ENCODE data around the gene PDE8B.

PDE8B gene

GRCh38 chr5:77172713-77173328, 37.7 kb upstream of the PDE8B start:
- no peak for TF ChIP-seq POLR2A (IDR thresholded peaks at IDR 0.05; ENCODE audit: low read depth, low read length)
- TF ChIP-seq TAF1 (IDR thresholded peaks at IDR 0.05; ENCODE audit: low read depth, low read length), result no peak
- TF ChIP-seq PAX5 (IDR thresholded peaks at IDR 0.05; ENCODE audit: insufficient read depth, low read length, severe bottlenecking), result no peak
- TF ChIP-seq POU2F2 (IDR thresholded peaks at IDR 0.05; ENCODE audit: low read depth, low read length), result no peak
- TF ChIP-seq SPI1 (IDR thresholded peaks at IDR 0.05; ENCODE audit: low read depth, low read length), result no peak
- TF ChIP-seq POLR2AphosphoS5 (IDR thresholded peaks at IDR 0.05; ENCODE audit: low read depth, low read length), result no peak
- FAIRE-seq, result no peak
- DNase-seq (ENCODE audit: insufficient read length, low spot score), result no peak

GRCh38 chr5:77174526-77174925, 36.0 kb upstream of the PDE8B start:
- no peak for DNase-seq (ENCODE audit: insufficient read length, low spot score)
- no peak for TF ChIP-seq SPI1 (IDR thresholded peaks at IDR 0.05; ENCODE audit: low read depth, low read length)
- no peak for TF ChIP-seq POLR2AphosphoS5 (IDR thresholded peaks at IDR 0.05; ENCODE audit: low read depth, low read length)
- TF ChIP-seq POLR2A (IDR thresholded peaks at IDR 0.05; ENCODE audit: low read depth, low read length), result no peak
- no peak for TF ChIP-seq TAF1 (IDR thresholded peaks at IDR 0.05; ENCODE audit: low read depth, low read length)
- no peak for TF ChIP-seq PAX5 (IDR thresholded peaks at IDR 0.05; ENCODE audit: insufficient read depth, low read length, severe bottlenecking)
- TF ChIP-seq POU2F2 (IDR thresholded peaks at IDR 0.05; ENCODE audit: low read depth, low read length), result no peak
- FAIRE-seq, result no peak

GRCh38 chr5:77175231-77175630, 35.2 kb upstream of the PDE8B start:
- no peak for FAIRE-seq
- DNase-seq (ENCODE audit: insufficient read length, low spot score), result no peak
- TF ChIP-seq POU2F2 (IDR thresholded peaks at IDR 0.05; ENCODE audit: low read depth, low read length), result no peak

- TF ChIP-seq POLR2AphosphoS5 (IDR thresholded peaks at IDR 0.05; ENCODE audit: low read depth, low read length) (no peak), PAX5 (IDR thresholded peaks at IDR 0.05; ENCODE audit: insufficient read depth, low read length, severe bottlenecking) (no peak), POLR2A (IDR thresholded peaks at IDR 0.05; ENCODE audit: low read depth, low read length) (no peak), TAF1 (IDR thresholded peaks at IDR 0.05; ENCODE audit: low read depth, low read length) (no peak), SPI1 (IDR thresholded peaks at IDR 0.05; ENCODE audit: low read depth, low read length) (no peak), POU2F2 (IDR thresholded peaks at IDR 0.05; ENCODE audit: low read depth, low read length) (no peak)
- FAIRE-seq, result no peak
- DNase-seq (ENCODE audit: insufficient read length, low spot score), result no peak
These were observed 34.1 kb upstream of the PDE8B start for GRCh38 chr5:77176429-77176828.

- no peak for FAIRE-seq
- no peak for DNase-seq (ENCODE audit: insufficient read length, low spot score)
- TF ChIP-seq SPI1 (IDR thresholded peaks at IDR 0.05; ENCODE audit: low read depth, low read length), result no peak
- no peak for TF ChIP-seq POLR2A (IDR thresholded peaks at IDR 0.05; ENCODE audit: low read depth, low read length)
- TF ChIP-seq POLR2AphosphoS5 (IDR thresholded peaks at IDR 0.05; ENCODE audit: low read depth, low read length), result no peak
- TF ChIP-seq TAF1 (IDR thresholded peaks at IDR 0.05; ENCODE audit: low read depth, low read length), result no peak
These were observed 32.9 kb upstream of the PDE8B start for GRCh38 chr5:77177576-77177975.

- no peak for TF ChIP-seq POLR2AphosphoS5 (IDR thresholded peaks at IDR 0.05; ENCODE audit: low read depth, low read length)
- no peak for TF ChIP-seq TAF1 (IDR thresholded peaks at IDR 0.05; ENCODE audit: low read depth, low read length)
- no peak for TF ChIP-seq PAX5 (IDR thresholded peaks at IDR 0.05; ENCODE audit: insufficient read depth, low read length, severe bottlenecking)
- TF ChIP-seq SPI1 (IDR thresholded peaks at IDR 0.05; ENCODE audit: low read depth, low read length), result no peak
- no peak for TF ChIP-seq POU2F2 (IDR thresholded peaks at IDR 0.05; ENCODE audit: low read depth, low read length)
- TF ChIP-seq POLR2A (IDR thresholded peaks at IDR 0.05; ENCODE audit: low read depth, low read length), result no peak
- DNase-seq (ENCODE audit: insufficient read length, low spot score), result no peak
- FAIRE-seq, result no peak
These were observed 30.1 kb upstream of the PDE8B start for GRCh38 chr5:77180167-77181081.

- FAIRE-seq (no peak), DNase-seq (ENCODE audit: insufficient read length, low spot score) (no peak)
- TF ChIP-seq TAF1 (IDR thresholded peaks at IDR 0.05; ENCODE audit: low read depth, low read length), result no peak
- TF ChIP-seq POLR2A (IDR thresholded peaks at IDR 0.05; ENCODE audit: low read depth, low read length), result no peak
- TF ChIP-seq PAX5 (IDR thresholded peaks at IDR 0.05; ENCODE audit: insufficient read depth, low read length, severe bottlenecking), result no peak
- TF ChIP-seq SPI1 (IDR thresholded peaks at IDR 0.05; ENCODE audit: low read depth, low read length), result no peak
- TF ChIP-seq POLR2AphosphoS5 (IDR thresholded peaks at IDR 0.05; ENCODE audit: low read depth, low read length), result no peak
- no peak for TF ChIP-seq POU2F2 (IDR thresholded peaks at IDR 0.05; ENCODE audit: low read depth, low read length)
These were observed 29.3 kb upstream of the PDE8B start for GRCh38 chr5:77181173-77181572.

- no peak for FAIRE-seq
- TF ChIP-seq POLR2AphosphoS5 (IDR thresholded peaks at IDR 0.05; ENCODE audit: low read depth, low read length), result no peak
- no peak for TF ChIP-seq SPI1 (IDR thresholded peaks at IDR 0.05; ENCODE audit: low read depth, low read length)
- TF ChIP-seq POLR2A (IDR thresholded peaks at IDR 0.05; ENCODE audit: low read depth, low read length), result no peak
- no peak for TF ChIP-seq PAX5 (IDR thresholded peaks at IDR 0.05; ENCODE audit: insufficient read depth, low read length, severe bottlenecking)
- no peak for TF ChIP-seq POU2F2 (IDR thresholded peaks at IDR 0.05; ENCODE audit: low read depth, low read length)
- TF ChIP-seq TAF1 (IDR thresholded peaks at IDR 0.05; ENCODE audit: low read depth, low read length), result no peak
These were observed 28.7 kb upstream of the PDE8B start for GRCh38 chr5:77181596-77182304.

GRCh38 chr5:77182367-77182766, 28.1 kb upstream of the PDE8B start:
- no peak for FAIRE-seq
- TF ChIP-seq PAX5 (IDR thresholded peaks at IDR 0.05; ENCODE audit: insufficient read depth, low read length, severe bottlenecking) (no peak), POLR2A (IDR thresholded peaks at IDR 0.05; ENCODE audit: low read depth, low read length) (no peak), POLR2AphosphoS5 (IDR thresholded peaks at IDR 0.05; ENCODE audit: low read depth, low read length) (no peak), TAF1 (IDR thresholded peaks at IDR 0.05; ENCODE audit: low read depth, low read length) (no peak), POU2F2 (IDR thresholded peaks at IDR 0.05; ENCODE audit: low read depth, low read length) (no peak), SPI1 (IDR thresholded peaks at IDR 0.05; ENCODE audit: low read depth, low read length) (no peak)

More at GRCh38 chr5:77181596-77182304, 28.7 kb upstream of the PDE8B start:
- no peak for DNase-seq (ENCODE audit: insufficient read length, low spot score)

More at GRCh38 chr5:77182367-77182766, 28.1 kb upstream of the PDE8B start:
- DNase-seq (ENCODE audit: insufficient read length, low spot score), result no peak

Measured in GM12891 (cell line).